HG03159 (cell line): ENCODE results near the gene ZNF691.
"Not testable (repeated sequence)": the region's sequence is repeated elsewhere in the genome, so short reads cannot be mapped to it uniquely, and the experiment has no call there.

Experiments used
- ATAC-seq: cut with Tn5 transposase; IDR thresholded peaks from one replicate; pipeline ENCODE4 v1.9.1; 2021; ENCODE audit warnings: mild to moderate bottlenecking, moderate library complexity; ENCODE audit not compliant: unreplicated experiment

ZNF691 gene

DNA sequence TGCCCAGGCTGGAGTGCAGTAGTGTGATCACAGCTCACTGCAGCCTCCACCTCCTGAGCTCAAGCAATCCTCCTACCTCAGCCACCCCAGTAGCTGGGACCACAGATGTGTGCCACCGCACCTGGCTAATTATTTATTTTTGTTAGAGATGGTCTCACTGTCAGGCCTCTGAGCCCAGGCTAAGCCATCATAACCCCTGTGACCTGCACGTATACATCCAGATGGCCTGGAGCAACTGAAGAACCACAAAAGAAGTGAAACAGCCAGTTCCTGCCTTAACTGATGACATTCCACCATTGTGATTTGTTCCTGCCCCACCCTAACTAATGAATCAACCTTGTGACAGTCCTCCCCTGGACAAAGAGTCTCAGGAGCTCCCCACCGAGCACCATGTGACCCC, 10.1 kb downstream of the ZNF691 start:
- not testable (repeated sequence) for ATAC-seq

DNA sequence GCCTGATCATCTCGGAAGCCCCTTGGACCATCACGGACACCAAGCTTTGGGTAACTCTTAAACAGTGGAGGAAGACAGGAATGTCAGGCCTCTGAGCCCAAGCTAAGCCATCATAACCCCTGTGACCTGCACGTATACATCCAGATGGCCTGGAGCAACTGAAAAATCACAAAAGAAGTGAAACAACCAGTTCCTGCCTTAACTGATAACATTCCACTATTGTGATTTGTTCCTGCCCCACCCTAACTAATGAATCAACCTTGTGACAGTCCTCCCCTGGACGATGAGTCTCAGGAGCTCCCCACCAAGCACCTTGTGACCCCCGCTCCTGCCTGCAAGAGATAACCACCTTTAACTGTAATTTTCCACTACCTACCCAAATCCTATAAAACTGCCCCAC, 13.0 kb downstream of the ZNF691 start:
- not testable (repeated sequence) for ATAC-seq

- ATAC-seq: no peak
These were observed 14.1 kb downstream of the ZNF691 start for GRCh38 chr1:42860339-42861013.

- ATAC-seq: no peak
These were observed 14.6 kb downstream of the ZNF691 start for GRCh38 chr1:42861014-42861399.

- ATAC-seq: no peak
These were observed 20.1 kb downstream of the ZNF691 start for GRCh38 chr1:42866549-42866948.

- not testable (repeated sequence) for ATAC-seq
These were observed 22.1 kb downstream of the ZNF691 start for GRCh38 chr1:42868466-42868865.

GRCh38 chr1:42869254-42869653, 22.8 kb downstream of the ZNF691 start:
- ATAC-seq: not testable (repeated sequence)

DNA sequence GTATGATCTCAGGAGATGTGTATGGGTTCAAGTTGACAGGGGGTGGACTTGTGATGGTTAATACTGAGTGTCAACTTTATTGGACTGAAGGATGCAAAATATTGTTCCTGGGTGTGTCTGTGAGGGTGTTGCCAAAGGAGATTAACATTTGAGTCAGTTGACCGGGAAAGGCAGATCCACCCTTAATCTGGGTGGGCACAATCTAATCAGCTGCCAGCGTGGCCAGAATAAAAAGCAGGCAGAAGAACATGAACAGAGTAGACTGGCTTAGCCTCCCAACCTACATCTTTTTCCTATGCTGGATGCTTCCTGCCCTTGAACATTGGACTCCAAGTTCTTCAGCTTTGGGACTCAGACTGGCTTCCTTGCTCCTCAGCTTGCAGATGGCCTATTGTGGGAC, 23.3 kb downstream of the ZNF691 start:
- not testable (repeated sequence) for ATAC-seq

DNA sequence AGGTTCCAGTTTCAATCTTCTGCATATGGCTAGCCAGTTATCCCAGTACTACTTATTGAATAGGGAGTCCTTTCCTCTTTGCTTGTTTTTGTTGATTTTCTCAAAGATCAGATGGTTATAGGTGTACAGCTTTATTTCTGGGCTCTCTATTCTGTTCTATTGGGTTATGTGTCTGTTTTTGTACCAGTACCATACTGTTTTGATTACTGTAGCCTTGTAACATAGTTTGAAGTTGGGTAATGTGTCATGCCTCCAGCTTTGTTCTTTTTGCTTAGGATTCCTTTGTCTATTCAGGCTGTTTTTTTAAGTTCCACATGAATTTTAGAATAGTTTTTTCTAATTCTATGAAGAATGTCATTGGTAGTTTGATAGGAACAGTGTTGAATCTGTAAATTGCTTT, 26.7 kb downstream of the ZNF691 start:
- not testable (repeated sequence) for ATAC-seq

GRCh38 chr1:42873670-42874069, 27.3 kb downstream of the ZNF691 start:
- no peak for ATAC-seq

DNA sequence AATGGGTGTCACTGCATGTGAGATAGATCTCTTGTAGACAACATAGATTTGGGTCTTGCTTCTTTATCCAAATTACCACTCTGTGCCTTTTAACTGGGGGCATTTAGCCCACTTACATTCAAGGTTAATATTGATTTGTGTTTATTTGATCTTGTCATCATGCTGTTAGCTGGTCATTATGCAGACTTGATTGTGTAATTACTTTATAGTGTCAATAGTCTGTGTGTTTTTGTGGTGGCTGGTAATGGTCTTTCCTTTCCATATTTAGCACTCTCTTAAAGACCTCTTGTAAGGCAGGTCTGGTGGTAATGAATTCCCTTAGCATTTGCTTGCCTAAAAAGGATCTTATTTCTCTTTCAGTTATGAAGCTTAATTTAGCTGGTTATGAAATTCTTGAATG, 29.6 kb downstream of the ZNF691 start:
- no peak for ATAC-seq

DNA sequence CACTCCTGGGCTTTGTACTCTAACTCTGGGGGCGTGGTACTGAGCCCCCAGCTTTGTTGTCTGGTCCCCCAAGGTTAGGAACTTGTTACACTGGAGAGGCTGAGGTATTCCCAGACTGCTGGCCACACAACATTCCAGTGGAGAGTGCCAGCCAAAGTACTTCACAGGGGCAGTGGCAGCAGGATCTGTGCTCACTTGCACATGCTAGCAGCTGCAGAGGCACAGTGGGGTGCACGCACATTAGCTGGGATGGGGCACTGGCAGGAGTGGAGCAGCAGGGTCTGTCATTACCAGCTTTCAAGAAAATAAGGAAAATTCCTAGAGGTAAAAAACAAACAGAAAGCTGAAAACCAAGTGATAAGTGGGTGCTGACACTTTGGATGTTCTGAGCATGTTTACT, 31.0 kb downstream of the ZNF691 start:
- no peak for ATAC-seq

DNA sequence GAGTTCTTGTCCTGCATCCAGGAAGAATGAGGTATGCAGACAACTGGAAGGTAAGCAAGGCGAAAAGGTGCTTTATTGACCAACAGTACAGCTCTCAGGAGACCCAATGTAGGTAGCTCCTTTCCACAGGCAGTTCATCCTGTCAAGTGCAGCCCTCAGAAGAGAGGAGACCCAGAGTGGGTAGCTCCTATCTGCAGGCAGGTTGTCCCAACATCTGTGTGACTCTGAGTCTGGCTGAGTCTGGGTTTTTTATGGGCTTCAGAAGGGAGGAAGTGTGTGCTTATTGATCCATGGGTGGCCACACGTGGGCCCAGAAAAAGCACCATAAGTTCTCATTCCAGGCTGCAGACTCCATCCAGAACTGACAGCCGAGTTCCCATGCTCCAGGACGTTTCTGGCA, 34.0 kb downstream of the ZNF691 start:
- ATAC-seq: no peak

DNA sequence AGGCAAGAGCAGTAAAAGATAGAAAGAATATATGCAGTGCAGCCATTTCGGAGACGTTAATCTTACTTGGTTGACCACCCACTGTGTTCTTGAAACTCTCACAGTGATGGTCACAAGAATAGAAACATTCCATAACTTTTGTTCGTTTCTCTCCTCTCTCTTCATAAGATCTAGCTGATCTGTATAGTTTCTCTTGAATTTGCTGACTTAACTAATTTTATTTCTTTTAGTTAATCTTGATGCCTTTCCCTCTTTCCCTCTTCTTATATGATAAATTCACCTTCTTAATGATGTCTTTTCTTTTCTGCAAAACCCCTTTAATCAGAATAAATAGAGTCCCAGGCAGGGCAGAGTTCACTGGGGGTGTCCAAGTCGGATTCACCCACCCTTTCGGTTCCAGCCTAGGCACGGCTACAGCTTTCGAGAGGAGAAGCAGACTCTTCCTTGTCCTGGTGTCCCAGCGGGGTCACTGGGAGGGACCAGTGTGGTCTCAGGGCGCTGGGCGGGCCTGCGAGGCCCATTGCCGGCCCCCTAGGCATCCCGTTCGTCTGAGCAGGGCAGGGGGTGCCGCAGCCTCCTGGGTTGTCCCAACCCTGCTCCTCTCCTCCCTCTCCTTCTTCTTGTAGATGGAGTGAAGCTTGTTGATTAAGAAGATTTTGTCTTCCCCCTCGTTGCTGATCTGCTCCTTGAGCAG, 39.8 kb downstream of the ZNF691 start:
- no peak for ATAC-seq

- no peak for ATAC-seq
These were observed 40.4 kb downstream of the ZNF691 start for GRCh38 chr1:42886800-42887199.

DNA sequence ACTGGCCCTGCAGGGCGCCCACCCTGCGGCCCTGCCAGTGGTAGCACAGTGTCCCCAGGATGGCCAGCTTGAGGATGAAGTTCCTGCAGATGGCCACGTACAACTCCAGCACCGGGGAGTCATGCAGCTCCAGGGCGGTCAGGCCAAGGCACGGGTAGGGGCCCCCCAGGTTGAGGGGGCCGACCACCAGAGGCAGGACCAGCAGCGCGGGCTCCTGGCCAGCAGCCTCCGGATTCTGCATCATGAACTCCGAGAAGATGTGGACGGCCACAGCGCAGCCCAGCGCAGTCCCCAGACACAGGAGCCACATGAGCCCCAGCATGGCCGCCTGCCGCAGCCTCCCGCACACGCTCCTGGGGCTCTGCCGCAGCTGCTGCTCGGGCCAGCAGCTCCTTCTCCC, 41.0 kb downstream of the ZNF691 start:
- ATAC-seq: no peak

- ATAC-seq: no peak
These were observed 41.7 kb downstream of the ZNF691 start for GRCh38 chr1:42888013-42888633.

- ATAC-seq: no peak
These were observed 42.9 kb downstream of the ZNF691 start for GRCh38 chr1:42889264-42889663.

- no peak for ATAC-seq
These were observed 45.2 kb downstream of the ZNF691 start for GRCh38 chr1:42891465-42892138.

DNA sequence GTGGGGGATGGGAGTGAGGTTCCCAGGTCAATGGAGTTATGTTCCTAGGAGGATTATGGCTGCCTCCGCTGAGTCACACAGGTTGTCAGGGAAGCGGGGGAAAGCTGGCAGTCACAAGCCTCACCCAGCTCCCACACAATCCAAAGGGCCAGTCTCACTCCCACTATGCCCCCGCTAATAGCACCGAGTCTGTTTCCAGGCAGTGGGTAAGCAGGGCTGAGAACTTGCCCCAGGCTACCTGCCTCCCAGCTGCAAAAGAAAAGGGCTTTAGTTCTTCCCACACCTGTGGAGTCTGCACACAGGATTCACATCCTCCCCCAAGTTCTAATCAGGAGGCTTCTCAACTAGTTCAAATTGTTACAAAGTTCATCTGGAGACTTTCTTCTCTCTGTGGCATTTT, 53.5 kb downstream of the ZNF691 start:
- ATAC-seq: not testable (repeated sequence)
